ENCODE data around the gene OR5B21.

Gene OR5B21

DNA sequence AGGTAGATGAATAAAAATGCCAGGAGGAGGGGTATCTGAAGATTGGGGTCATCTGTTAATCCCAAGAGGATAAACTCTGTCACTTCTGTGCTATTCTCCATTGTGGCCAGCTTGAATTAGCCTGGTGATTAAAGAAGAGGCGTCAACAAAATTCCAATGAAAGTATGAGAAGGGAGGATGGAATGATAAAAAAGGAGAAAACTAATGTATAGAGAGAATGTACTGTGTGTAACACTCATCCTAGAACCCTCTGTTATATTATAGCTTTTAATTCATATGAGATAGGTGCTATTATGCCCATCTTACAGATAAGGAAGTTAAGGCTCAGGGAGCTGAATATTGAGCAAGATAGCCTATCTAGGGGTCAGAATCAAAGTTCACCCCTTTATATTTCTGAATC, at the start of gene OR5B21:
Gene OR5B21, minus strand, starts transcription at position 101 of the 400 bp plus-strand sequence. Its CDS starts 0 bp downstream, at position 101.
- no peak for DNase-seq

GRCh38 chr11:58549644-58550043, 41.7 kb upstream of the OR5B21 start:
- DNase-seq: no peak

GRCh38 chr11:58546841-58547240, 38.9 kb upstream of the OR5B21 start:
- no peak for DNase-seq

- no peak for DNase-seq
Measured at GRCh38 chr11:58531865-58532341, 24.0 kb upstream of the OR5B21 start.

DNA sequence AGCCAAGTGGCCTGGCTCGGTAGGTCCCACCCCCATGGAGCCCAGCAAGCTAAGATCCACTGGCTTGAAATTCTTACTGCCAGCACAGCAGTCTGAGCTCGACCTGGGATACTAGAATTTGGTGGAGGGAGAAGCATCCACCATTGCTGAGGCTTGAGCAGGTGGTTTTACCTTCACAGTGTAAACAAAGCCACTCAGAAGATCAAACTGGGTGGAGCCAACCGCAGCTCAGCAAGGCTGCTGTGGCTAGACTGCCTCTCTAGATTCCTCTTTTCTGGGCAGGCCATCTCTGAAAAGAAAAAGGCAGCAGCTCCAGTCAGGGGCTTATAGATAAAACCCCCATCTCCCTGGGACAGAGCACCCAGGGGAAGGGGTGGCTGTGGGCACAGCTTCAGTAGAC, 22.3 kb upstream of the OR5B21 start:
- no peak for DNase-seq

- DNase-seq: no peak
Measured at GRCh38 chr11:58527429-58527828, 19.5 kb upstream of the OR5B21 start.

DNA sequence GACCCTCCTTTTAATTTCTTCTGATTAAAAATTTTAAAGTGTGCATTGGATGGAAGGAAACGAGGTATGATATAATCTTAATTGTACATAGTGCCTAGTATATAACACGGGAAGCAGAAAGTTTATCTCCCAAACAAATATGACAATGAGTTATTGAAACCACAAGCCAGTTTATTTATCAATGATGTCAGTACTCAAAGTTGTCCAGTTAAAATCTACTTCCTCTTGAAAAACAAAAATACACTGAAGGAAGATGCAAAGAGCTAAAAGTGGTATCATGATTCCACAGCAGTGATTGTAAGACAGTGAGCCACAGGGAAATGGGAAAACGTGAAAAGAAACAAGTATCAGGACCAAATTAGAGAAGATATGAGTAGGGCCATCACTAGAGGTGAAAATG, 18.8 kb upstream of the OR5B21 start:
- no peak for DNase-seq

GRCh38 chr11:58525037-58525614, 17.2 kb upstream of the OR5B21 start:
- DNase-seq: no peak

GRCh38 chr11:58524232-58525036, 16.5 kb upstream of the OR5B21 start:
- no peak for DNase-seq

DNA sequence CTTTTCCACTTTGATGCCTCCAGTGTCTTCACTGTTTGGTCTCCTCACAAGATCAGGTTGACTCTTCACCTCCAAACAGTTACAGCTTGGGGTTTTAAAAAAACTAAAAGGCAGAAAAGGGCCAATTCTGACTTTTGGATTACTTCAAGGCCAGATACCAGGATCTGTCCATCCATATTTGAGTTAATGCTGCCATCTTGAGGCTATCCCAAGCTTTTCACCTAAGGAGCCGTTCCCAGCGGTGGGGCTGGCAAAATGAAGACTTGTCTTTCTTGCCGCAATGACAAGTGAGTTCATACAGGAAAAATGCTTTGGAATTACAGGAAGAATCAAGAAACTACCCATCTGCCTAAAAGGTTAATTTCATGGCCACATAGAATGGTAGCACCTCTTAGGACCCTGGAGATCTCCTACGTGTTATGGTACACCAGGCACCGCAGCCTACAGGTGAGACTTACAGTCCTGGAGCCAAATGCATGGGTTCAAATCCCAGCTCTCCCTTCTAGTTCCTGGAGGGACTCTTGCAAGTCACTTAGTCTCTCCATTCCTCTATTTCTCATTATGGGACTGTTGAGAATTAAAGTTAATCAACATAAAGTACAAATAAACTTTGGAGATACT, 6.0 kb upstream of the OR5B21 start:
- DNase-seq: no peak

DNA sequence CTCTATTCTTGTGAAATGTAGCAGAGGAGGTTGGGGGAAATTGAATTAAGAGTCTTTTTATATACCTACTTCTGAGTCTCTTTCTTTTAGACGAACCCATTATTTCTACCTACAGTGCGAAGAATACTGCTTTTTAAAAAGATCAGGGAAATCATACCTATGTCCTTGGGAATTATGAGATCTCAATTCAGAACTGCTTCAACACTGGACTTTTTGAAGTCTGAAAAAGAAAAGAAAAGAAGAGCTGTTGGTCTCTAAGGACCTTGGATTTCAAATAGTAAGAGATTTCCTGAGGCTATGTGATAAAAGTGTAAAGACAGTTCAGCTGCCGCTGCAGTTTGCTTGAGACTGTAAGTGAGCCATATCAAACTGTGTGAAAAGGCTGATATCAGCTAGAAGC, 3.7 kb upstream of the OR5B21 start:
- no peak for DNase-seq

GRCh38 chr11:58509748-58510147, 1.8 kb upstream of the OR5B21 start:
- no peak for DNase-seq

GRCh38 chr11:58508814-58509213, 909 bp upstream of the OR5B21 start:
- no peak for DNase-seq

DNA sequence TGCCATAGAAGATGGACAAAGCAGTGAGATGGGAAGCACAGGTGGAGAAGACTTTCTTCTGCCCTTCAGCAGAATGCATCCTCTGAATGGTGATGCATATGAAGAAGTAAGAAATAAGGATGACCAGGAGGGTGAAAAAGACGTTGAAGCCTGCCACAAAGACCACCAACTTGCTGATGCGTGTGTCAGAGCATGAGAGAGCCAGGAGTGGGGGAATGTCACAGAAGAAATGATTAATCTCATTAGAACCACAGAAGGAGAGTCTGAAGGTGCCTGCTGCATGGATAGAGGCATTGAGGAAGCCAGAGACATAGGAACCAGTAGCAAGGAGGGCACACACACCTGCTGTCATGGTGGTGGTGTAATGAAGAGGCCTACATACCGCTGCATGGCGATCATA, 550 bp downstream of the OR5B21 start:
- DNase-seq: no peak

DNA sequence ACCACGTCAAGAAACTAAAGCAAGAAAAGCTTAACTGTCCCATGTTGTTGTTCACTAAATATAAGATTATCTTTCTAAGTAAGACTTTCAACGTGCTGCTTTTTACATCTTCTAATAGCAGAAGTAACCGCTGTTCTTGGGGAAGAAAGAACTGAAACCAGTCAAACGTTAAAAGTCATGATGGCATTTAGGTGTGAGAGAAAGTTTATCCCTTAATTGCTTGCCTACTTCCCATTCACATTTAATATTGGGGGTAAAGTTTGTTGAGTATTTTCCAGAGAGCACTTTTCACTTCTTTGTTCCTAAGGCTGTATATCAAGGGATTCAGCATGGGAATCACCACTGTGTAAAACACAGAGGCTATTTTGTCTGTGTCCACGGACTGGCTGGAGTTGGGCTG, 970 bp downstream of the OR5B21 start:
- no peak for DNase-seq

- DNase-seq: no peak
Measured at GRCh38 chr11:58505849-58506248, 2.1 kb downstream of the OR5B21 start.

DNA sequence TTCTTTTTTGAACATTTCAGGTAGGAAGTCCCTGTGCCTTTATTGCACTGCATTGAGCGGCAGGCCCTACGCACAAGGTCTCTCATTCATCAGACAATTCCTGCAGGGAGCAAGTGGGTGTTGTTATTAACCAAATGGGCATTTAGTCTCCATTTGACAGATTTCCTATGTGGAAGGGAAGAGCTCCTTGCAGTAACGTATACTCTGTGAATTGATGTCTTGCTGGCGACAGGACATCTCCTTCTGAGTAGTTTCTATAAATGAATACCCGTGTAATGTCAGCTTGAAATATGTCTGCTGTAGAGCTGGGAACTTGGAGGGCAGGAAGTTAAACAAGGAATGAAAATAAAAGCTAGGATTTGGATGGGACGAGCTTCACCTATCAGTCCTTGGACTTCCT, 3.7 kb downstream of the OR5B21 start:
- no peak for DNase-seq

DNA sequence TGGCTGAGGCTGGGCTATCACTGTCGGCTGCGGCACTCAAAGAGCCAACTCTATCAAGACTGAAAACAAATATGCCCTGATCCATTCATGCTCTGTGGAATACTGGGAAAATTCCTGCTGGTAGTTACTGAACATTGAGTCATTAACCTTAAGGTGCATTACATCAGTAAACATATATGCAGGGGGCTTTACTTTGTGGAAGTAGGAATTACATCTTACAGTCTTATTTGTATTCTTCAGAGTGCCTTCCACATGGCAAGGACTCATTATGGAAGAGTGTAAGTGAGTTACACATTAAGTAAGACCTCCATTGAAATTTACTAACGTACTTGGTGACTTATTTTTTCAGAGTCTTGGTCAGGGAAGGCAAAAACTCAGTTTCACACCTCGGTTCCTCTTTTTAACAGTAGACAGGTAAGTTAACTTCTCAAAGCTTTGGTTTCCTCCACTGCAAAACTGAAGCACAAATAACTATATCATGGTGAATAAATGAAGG, 4.5 kb downstream of the OR5B21 start:
- DNase-seq: no peak

GRCh38 chr11:58502004-58502403, 5.9 kb downstream of the OR5B21 start:
- no peak for DNase-seq

DNA sequence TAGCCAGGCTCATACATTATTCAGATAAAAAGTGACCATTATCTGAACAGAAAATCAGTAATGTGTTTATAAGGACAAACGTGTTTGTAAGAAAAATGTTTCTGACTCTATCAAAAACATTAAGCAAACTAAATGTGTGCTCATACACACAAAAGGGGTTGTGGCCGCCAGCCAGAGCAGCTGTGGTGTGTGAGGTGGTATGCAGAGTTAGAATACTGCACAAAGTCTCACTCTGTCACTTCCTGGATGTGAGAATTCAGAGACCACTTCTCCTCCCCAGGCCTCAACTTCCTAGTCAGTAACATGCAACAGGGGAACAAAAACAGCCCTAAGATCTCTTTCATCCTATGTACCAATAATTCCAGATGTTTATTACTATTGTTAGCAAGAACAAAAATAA, 9.4 kb downstream of the OR5B21 start:
- DNase-seq: no peak

DNA sequence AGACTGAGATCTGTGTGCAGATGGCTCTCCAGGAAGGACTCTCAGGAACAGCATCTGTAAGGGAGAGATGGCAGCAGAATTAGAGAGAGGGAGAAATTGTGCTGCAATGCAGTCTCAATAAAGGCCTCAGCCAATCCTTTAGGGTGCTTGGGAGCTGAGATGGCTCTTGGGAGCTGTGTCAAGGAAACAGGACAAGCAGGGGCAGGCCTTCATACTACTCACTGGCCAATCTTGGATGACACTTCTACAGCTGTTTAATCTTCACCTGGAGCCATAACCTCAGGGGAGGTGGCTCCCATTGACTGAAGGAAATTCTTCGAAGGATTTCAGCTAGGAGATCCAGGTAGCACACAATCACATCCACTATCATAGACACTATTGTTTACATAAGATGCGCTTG, 10.0 kb downstream of the OR5B21 start:
- no peak for DNase-seq

- DNase-seq: no peak
Measured at GRCh38 chr11:58495906-58496305, 12.0 kb downstream of the OR5B21 start.

- no peak for DNase-seq
Measured at GRCh38 chr11:58494101-58494500, 13.8 kb downstream of the OR5B21 start.

DNA sequence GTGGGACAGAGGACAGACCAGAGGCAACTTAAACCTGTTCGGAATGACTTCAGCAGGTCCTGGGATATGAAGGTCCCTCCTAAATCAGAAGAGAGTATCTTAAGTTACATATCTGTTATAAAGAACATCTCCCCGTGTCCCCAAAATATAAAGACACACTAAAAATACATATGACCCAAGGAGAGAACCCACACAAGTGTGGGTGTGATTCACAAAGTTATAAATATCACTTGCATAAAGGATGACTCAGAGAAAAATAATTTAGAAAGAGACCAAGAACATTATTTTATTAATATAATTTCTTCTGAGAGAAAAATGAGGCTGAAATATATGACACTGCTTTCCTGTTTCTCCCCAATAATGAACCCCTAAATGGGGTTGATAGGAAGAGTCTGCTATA, 14.2 kb downstream of the OR5B21 start:
- DNase-seq: no peak
